K562 (cell line): Measurements from ENCODE around the gene ZMYND8. TPM values are rescaled to one million over a fixed set of nuclear protein-coding genes. Genes with fewer than 3 reads are reported as not detected.
A peak's percentile ranks its signal among the peaks of the same experiment; 100 is the strongest.

Experiments used
- ATAC-seq: fragments of 200-7000 bp; cut with Tn5 transposase; 3 replicates; pipeline ENCODE4 v1.9.1; 2020; ENCODE audit warnings: moderate library complexity
- BruUV-seq: library from RNA; stranded (reverse); fragments of 400-500 nt; replicated peaks from 2 replicates; lab custom pipeline; 2021; lab: Mats Ljungman, UMichigan
- CTCF ChIA-PET: fragments of 300-600 bp; formaldehyde crosslinking; extraction: SDS; loops from one replicate; lab custom pipeline; 2021; ENCODE audit warnings: low intra/inter-chr PET ratio; lab: Yijun Ruan, JAX
- POLR2A ChIA-PET: fragments of 300-600, 350-650 bp; sonication (Branson Sonifier 250); formaldehyde crosslinking; extraction: SDS; loops from one replicate; lab custom pipeline; 2021; ENCODE audit warnings: antibody characterized with exemption, inconsistent platforms; lab: Yijun Ruan, JAX
- DNase-seq, 4 experiments: peaks; one replicate each; pipeline versions ENCODE4 v3.0.0 to v3.0.0-alpha.2; 2011 to 2018; ENCODE audit warnings: low spot score in 3 of 4, mixed read lengths in 3 of 4; ENCODE audit errors: extremely low read depth in 1 of 4
- FAIRE-seq: peaks from 2 replicates; lab custom pipeline; 2011; peaks lifted over from hg19 to GRCh38; lab: Jason Lieb, UNC
- H2AFZ ChIP-seq: 2 replicates; pipeline ENCODE4 v1.6.0; 2011; ENCODE audit warnings: low read depth, low read length, control low read depth, inconsistent platforms
- H3K27ac ChIP-seq: fragments of 200-600 bp; 3 replicates; pipeline ENCODE4 v1.8.0; 2011; ENCODE audit warnings: low read depth, mild to moderate bottlenecking, control low read depth, inconsistent platforms, low read length, moderate library complexity, mixed read lengths; ENCODE audit errors: extremely low read depth
- H3K27me3 ChIP-seq, 2 experiments: fragments of 300-600 bp in 1 of 2; 2 replicates in 1 of 2; 3 replicates in 1 of 2; pipeline versions ENCODE4 v1.6.0 to v1.8.0; 2011; ENCODE audit warnings: inconsistent platforms in 2 of 2, low read length in 2 of 2, mild to moderate bottlenecking in 1 of 2, mixed read lengths in 1 of 2, moderate library complexity in 1 of 2; ENCODE audit not compliant: control insufficient read depth in 2 of 2, insufficient read depth in 2 of 2
- H3K36me3 ChIP-seq: fragments of 300-600 bp; 3 replicates; pipeline ENCODE4 v1.8.0; 2011; ENCODE audit warnings: mild to moderate bottlenecking, low read length, inconsistent platforms; ENCODE audit not compliant: control insufficient read depth, insufficient read depth
- H3K4me1 ChIP-seq, 2 experiments: fragments of 200-600 bp in 1 of 2; replicated peaks in 1 of 2; 2 replicates in 1 of 2; 3 replicates in 1 of 2; pipeline versions ENCODE4 v1.5.1 to v1.8.0; 2011; ENCODE audit warnings: inconsistent platforms in 2 of 2, low read length in 2 of 2, mild to moderate bottlenecking in 1 of 2, mixed read lengths in 1 of 2, moderate library complexity in 1 of 2; ENCODE audit not compliant: control insufficient read depth in 2 of 2, insufficient read depth in 2 of 2
- H3K4me2 ChIP-seq: 2 replicates; pipeline ENCODE4 v1.6.1; 2011; ENCODE audit warnings: low read length, control low read depth, inconsistent platforms, mixed read lengths; ENCODE audit not compliant: insufficient read depth
- H3K4me3 ChIP-seq: fragments of 200-600 bp; sonication (generic), shearing (Covaris generic); 2 replicates; pipeline ENCODE4 v1.5.1; 2016; ENCODE audit warnings: control low read depth, inconsistent platforms
- H3K79me2 ChIP-seq: fragments of 200-600 bp; 3 replicates; pipeline ENCODE4 v1.8.0; 2011; ENCODE audit warnings: low read length, inconsistent platforms; ENCODE audit not compliant: control insufficient read depth, insufficient read depth
- H3K9ac ChIP-seq, 2 experiments: 2 replicates each; pipeline versions ENCODE4 v1.6.0 to v1.6.1; 2011; ENCODE audit warnings: low read depth in 2 of 2, low read length in 2 of 2, control low read depth in 1 of 2, inconsistent platforms in 1 of 2, mild to moderate bottlenecking in 1 of 2, mixed read lengths in 1 of 2; ENCODE audit not compliant: insufficient read depth in 1 of 2
- H3K9me1 ChIP-seq: one replicate; pipeline ENCODE4 v1.6.0; 2011; ENCODE audit warnings: inconsistent platforms, mild to moderate bottlenecking, low read length, moderate library complexity; ENCODE audit not compliant: control insufficient read depth, insufficient read depth
- H3K9me3 ChIP-seq: replicated peaks from 2 replicates; pipeline ENCODE4 v1.5.1; 2011; ENCODE audit warnings: low read depth, low read length, inconsistent platforms; ENCODE audit not compliant: control insufficient read depth, insufficient read depth
- H4K20me1 ChIP-seq: replicated peaks from 2 replicates; pipeline ENCODE4 v1.6.1; 2011; ENCODE audit warnings: low read length, inconsistent platforms, mixed read lengths; ENCODE audit not compliant: control insufficient read depth, insufficient read depth
- BCOR ChIP-seq: fragments of 450-650 bp; IDR thresholded peaks from 2 replicates; pipeline ENCODE4 v1.6.1; 2016
- GMEB1 ChIP-seq: fragments of 250-450 bp; sonication (Bioruptor Pico); IDR thresholded peaks from 2 replicates; pipeline ENCODE4 v1.4.0; 2020; ENCODE audit warnings: mild to moderate bottlenecking
- ILF3 ChIP-seq: fragments of 450-650 bp; IDR thresholded peaks from 2 replicates; pipeline ENCODE4 v1.6.1; 2018; ENCODE audit warnings: antibody characterized with exemption, mild to moderate bottlenecking, moderate library complexity, borderline replicate concordance
- NCOA2 ChIP-seq, 2 experiments: fragments of 450-650 bp; IDR thresholded peaks; 2 replicates each; pipeline ENCODE4 v1.6.1; 2018; ENCODE audit warnings: mild to moderate bottlenecking in 2 of 2, moderate library complexity in 1 of 2; ENCODE audit not compliant: partially characterized antibody in 2 of 2
- NKRF ChIP-seq: fragments of 450-650 bp; IDR thresholded peaks from 2 replicates; pipeline ENCODE4 v1.6.1; 2016; ENCODE audit warnings: borderline replicate concordance
- PHF21A ChIP-seq: fragments of 450-650 bp; IDR thresholded peaks from 2 replicates; pipeline ENCODE4 v1.6.1; 2017; ENCODE audit warnings: low read depth, borderline replicate concordance
- POLR2G ChIP-seq: fragments of 200-400 bp; formaldehyde crosslinking; IDR thresholded peaks from 2 replicates; pipeline ENCODE4 v1.6.1; 2017; ENCODE audit warnings: low read depth, mild to moderate bottlenecking, antibody characterized with exemption, low read length, moderate library complexity
- RBM22 ChIP-seq: fragments of 200-400 bp; formaldehyde crosslinking; IDR thresholded peaks from 2 replicates; pipeline ENCODE4 v1.6.1; 2018; ENCODE audit warnings: low read length, low read depth; ENCODE audit not compliant: poor library complexity, severe bottlenecking
- THRB ChIP-seq: fragments of 450-650 bp; formaldehyde crosslinking; conservative IDR thresholded peaks from 2 replicates; pipeline ENCODE4 v1.4.0; 2022; ENCODE audit warnings: mild to moderate bottlenecking, missing genetic modification characterization
- WGBS: fragments of 100-300 bp; shearing (Covaris generic); methylation state at CpG from one replicate; pipeline ENCODE4 v1.1.6; 2016; ENCODE audit warnings: low coverage, mixed read lengths; ENCODE audit not compliant: insufficient coverage; ENCODE audit errors: missing lambda C conversion rate; 5-methylcytosine and 5-hydroxymethylcytosine counted together
- in situ Hi-C: fragments of 300-500 bp; cut with MboI; formaldehyde crosslinking; loops from 4 replicates; pipeline ENCODE4 v1.15.0; 2018; ENCODE audit warnings: inconsistent platforms, mixed read lengths
- intact Hi-C: fragments of 100-400 bp; cut with micrococcal nuclease; formaldehyde crosslinking; loops from 2 replicates; pipeline ENCODE4 v1.14.2; 2022
- polyA plus RNA-seq, 8 experiments: library from polyadenylated mRNA; depleted of rRNA in 4 of 8; stranded (reverse) in 5 of 8; unstranded in 3 of 8; fragments of >200 nt; fragmentation: Nextera tagmentation in 2 of 8; fragmentation: Illumina TruSeq in 1 of 8; extraction: Ambion mirVana in 2 of 8; extraction: Trizol in 1 of 8; gene quantifications; 2 replicates each; pipeline versions ENCODE4 v1.2.1 to v1.2.3, GENCODE V29; 2011 to 2014; ENCODE audit warnings: inconsistent platforms in 1 of 8, missing spikeins in 1 of 8
- total RNA-seq, 7 experiments: library from RNA; depleted of rRNA in 6 of 7; stranded (reverse); fragments of >200 nt in 6 of 7; fragmentation: Illumina TruSeq in 2 of 7; extraction: Trizol in 2 of 7; gene quantifications; 2 replicates each; pipeline versions ENCODE4 v1.2.1 to v1.2.3, GENCODE V29; 2011 to 2021; ENCODE audit warnings: low replicate concordance in 1 of 7
- TF ChIP-seq, protein P1 (sequence below), 2 experiments: fragments of 450-650 bp; IDR thresholded peaks; 2 replicates each; pipeline ENCODE4 v1.6.1; 2016

Gene ZMYND8
- total and polyA plus RNA-seq, 9 of the 15 experiments (the other 6 are each of a cell fraction or from before 2014, with no cell fraction given) = 31.8 to 148 (median 71.9) TPM

- TF ChIP-seq BCOR (peak; percentile 47; the same call in 1 of the 2 replicates), THRB (CRISPR knock-in tag) (no peak)
Observed at GRCh38 chr20:47224857-47225256, 131.6 kb downstream of the ZMYND8 start (continued).

DNA sequence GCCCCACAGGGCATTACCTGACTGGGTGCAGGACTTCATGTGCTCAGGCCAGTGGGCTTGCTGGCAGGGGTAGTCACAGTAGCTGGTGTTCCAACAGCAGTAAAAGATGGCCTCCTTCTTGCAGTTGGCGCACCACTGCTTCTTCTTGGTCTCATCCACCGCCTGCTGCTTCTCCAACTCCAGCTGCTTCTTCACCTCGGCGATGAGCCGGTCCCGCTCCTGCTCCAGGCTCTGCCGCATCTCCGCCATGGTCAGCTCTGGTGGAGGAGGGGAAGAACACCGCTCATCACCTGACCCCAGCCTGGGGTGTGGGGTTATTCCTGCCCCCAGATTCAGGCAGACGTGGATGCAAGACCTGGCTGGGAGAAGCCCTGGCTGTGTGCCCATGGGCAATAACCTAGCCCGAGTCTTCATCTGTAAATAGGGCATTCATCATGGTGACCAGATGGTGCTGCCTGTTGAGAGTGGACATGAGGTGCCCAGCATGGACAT is 132.2 kb downstream of the ZMYND8 start:
- Histone ChIP-seq H3K4me2 (no peak overlapping the region), H3K36me3 (peaks cover 98% of the 10 kb centered on the region), H4K20me1 (peaks cover 10% of the 10 kb centered on the region; the same call in 1 of the 2 replicates), H3K9me1 (no peaks in the 10 kb centered on the region), H3K27me3 (no peaks in the 10 kb centered on the region; a peak in 1 of 5 replicates), H3K4me3 (no peak overlapping the region), H3K9me3 (no peaks in the 10 kb centered on the region), H3K79me2 (peaks cover 55% of the 10 kb centered on the region), H3K9ac (peak overlapping the region in 1 of 2 experiments; percentile 55; a peak in 1 of 4 replicates), H3K4me1 (peaks cover 0 to 4% of the 10 kb centered on the region in 2 experiments; a peak in 2 of 5 replicates), H3K27ac (no peak overlapping the region), H2AFZ (no peak overlapping the region)
- CTCF ChIA-PET = no interaction called here
- FAIRE-seq = no peak
- WGBS = 100% methylated on average over 8 of the region's 11 CpGs
- in situ Hi-C loops = no loop called here
- POLR2A ChIA-PET = no interaction called here
- no peak for DNase-seq
- ATAC-seq = no peak
- intact Hi-C loops = no loop called here
- BruUV-seq = no TSS peak
- TF ChIP-seq NKRF (no peak), RBM22 (peak; percentile 91), ILF3 (no peak), GMEB1 (CRISPR knock-in tag) (no peak), PHF21A (no peak), NCOA2 (IDR thresholded peaks at IDR 0.05; ENCODE audit: partially characterized antibody in 2 of 2) (no peak), POLR2G (peak; percentile 69)
- TF ChIP-seq, protein P1, sequence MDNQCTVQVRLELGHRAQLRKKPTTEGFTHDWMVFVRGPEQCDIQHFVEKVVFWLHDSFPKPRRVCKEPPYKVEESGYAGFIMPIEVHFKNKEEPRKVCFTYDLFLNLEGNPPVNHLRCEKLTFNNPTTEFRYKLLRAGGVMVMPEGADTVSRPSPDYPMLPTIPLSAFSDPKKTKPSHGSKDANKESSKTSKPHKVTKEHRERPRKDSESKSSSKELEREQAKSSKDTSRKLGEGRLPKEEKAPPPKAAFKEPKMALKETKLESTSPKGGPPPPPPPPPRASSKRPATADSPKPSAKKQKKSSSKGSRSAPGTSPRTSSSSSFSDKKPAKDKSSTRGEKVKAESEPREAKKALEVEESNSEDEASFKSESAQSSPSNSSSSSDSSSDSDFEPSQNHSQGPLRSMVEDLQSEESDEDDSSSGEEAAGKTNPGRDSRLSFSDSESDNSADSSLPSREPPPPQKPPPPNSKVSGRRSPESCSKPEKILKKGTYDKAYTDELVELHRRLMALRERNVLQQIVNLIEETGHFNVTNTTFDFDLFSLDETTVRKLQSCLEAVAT (IDR thresholded peaks at IDR 0.05) = no peak
